RCC 7860 (cell line): ENCODE measurements around the gene PRDM5.

Experiments used
- DNase-seq: peaks from one replicate; pipeline ENCODE4 v3.0.0-alpha.2; 2015; ENCODE audit warnings: low spot score
- FAIRE-seq: peaks from 2 replicates; lab custom pipeline; 2012; peaks lifted over from hg19 to GRCh38; lab: Jason Lieb, UNC

The PRDM5 gene

DNA sequence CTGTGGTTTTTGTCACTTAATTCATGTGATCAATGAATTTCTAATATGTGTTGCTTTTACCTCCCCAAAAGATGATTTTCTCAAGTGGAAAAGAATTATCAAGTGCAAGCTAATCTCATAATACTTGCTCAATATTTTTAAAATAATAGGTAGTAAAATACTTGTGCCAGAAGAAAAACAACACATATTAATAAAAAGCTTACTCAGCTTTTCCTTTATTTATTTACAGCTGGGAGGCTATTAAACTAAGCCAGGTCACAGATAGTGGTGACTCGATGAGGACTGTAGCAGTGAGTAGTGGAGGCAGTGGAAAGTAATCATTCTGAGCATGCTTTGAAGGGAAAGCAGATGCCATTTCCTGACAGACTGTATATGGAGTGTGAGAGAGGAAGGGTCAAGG lies 96.1 kb downstream of the PRDM5 start:
- FAIRE-seq (no peak), DNase-seq (no peak)

DNA sequence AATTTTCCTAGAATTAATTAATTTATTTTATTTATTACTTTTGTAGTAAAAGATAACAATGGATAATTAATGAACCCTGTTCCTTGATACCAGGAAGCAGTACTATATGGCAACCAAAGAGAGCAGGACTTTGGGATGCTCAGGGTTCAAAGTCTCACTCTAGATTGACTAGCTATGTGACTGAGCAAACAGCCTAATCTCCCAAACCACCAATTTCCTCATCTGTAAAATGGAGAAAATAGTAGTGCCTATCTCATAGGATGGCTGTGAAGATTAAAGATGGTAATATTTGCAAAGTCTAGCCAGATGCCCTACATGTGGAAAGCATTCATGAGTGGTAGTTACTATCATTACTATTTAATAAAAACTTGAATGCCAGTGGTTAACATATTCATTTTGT lies 97.6 kb downstream of the PRDM5 start:
- FAIRE-seq (no peak), DNase-seq (no peak)

DNA sequence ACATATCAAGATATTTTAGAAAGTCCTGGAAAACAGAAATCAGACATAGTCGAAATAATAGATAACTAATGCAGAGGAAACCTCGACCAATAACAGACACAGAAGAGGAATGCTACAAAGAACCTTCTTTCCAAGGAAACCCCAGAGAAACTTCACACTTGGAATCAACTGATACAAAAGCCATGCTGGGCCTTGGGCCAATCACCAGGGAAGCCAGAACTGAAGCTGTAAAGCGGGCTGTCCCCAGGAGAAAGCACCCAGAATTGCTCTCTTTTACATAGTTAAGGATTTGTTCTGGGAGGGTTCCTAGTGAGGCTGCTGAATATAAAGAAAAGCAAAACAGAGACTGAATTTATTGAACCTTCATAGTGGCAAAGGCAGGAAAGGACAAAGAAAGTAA lies 100.5 kb downstream of the PRDM5 start:
- FAIRE-seq (no peak), DNase-seq (no peak)

DNA sequence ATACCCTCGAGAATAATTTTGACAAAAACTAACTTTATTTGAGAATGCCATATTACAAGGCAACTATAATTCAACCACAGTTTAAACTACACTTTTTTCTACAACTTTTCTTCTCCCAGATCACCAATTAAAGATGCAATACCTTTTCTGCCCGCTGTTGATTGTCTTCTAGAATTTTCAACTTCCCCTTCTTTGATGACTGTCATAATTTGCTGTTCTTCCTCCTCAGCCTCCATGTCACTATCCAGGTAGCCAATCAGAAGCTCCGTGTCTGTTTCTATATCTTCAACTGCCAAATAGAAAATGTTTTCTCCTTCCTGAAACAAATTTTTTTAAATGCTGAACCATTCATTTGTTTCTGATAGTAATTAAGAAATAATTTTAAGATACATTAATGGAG lies 101.5 kb downstream of the PRDM5 start:
- DNase-seq: no peak
- no peak for FAIRE-seq

DNA sequence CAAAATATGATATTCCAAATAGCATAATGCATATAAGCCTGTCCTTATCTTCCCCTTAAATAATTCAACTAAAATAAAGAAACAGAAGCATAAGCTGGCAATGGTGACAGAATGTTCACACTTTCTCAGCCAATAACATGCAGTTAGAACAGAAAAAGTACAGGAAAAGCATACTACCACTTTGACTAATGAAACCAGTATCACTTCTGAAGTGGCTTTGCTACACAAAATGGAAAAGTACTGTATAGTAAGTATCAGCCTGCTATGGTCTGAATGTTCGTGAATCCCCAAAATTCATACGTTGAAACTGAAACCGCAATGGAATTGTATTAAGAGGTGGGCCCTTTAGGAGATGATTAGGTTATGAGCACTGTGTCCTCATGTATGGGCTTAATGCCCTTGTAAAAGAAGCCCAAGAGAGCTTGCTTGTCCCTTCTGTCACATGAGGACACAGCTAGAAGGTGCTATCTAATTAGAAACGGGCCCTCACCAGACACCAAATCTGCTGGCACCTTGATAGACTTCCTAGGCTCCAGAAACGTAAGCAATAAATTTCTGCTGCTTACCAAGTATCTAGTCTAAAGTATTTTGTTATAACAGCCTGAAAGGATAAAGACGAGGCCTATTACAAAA lies 102.6 kb downstream of the PRDM5 start:
- FAIRE-seq: no peak
- DNase-seq: no peak

DNA sequence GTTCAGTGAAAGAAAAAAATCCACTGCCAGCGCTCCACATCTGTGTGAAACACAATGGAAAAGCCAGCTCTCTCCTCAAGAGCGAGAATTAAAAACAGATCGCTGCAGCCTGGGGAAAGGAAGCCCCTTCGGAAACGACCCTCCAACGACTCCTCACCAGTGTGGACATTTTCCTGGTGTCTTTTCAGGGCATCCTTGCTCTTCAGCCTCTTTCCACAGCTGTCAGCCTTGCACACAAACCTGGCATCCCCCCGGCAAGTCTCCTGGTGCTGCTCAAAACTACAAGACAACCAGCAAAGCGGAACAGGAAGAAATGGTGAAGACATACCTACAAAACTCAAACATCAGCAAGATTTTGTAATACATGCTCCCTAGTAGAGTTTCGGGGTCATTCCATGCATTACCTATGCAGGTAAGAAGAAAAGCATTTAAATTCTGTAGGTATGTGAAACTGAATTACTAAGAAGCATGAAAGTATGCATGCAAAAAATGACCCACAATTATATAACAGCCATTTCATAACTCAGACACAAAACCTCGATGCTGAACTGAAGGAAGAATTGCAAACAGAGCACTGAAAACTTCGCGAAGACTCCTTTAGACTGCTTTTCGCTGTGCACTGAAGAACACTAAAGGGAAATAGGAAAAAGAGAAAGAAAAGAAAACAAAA lies 106.1 kb downstream of the PRDM5 start:
- FAIRE-seq (no peak), DNase-seq (no peak)

DNA sequence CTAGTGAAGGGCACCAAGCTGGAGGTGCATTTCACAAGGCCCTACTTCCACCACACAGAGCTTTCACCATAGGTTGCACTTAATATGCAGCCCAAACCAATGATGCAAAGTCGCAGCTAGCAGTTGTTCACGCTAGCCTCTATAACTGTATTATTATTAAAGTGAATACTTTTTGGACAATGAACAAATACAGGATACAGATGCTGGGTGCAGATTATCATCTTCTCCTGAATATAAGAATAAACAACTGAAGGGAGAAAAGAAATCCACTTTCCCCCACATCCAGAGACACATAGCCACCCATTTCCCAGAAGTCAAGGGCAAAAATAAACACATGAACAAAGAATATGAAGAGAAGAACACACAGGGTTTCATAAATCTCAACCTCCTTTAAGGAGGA lies 107.2 kb downstream of the PRDM5 start:
- FAIRE-seq: no peak

DNA sequence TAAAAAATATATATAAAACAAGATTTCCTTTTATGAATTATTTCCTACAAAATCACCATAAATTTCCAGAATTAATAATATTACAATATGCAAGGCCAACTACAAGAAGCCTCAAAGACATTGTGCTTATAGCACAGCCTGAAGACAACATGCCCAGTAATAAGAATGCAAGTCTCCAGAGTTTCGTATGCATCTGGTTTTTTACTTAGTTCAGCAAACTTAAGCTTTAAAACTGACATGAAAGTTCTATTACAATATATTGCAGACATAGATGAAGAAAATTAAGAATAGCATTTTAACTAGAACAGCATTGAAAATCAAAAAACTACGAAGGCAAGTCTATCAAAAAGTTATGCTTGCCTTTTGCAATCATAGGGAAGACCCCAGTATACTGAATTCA lies 107.6 kb downstream of the PRDM5 start:
- DNase-seq (no peak), FAIRE-seq (no peak)

More for the DNA sequence above, 107.2 kb downstream of the PRDM5 start:
- no peak for DNase-seq

DNA sequence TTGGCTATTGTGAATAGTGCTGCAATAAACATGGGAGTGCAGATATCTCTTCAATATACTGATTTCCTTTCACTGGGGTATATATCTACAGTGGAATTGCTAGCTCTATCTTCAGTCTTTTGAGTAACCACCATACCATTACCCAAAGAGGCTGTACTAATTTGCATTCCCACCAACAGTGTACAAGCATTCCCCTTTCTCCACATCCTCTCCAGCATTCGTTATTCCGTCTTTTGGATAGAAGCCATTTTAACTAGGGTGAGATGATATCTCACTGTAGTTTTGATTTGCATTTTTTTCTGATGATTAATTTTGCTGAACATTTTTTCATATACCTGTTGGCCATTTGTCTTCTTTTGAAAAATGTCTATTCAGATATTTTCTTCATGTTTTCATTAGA lies 110.3 kb downstream of the PRDM5 start:
- FAIRE-seq (no peak), DNase-seq (no peak)

DNA sequence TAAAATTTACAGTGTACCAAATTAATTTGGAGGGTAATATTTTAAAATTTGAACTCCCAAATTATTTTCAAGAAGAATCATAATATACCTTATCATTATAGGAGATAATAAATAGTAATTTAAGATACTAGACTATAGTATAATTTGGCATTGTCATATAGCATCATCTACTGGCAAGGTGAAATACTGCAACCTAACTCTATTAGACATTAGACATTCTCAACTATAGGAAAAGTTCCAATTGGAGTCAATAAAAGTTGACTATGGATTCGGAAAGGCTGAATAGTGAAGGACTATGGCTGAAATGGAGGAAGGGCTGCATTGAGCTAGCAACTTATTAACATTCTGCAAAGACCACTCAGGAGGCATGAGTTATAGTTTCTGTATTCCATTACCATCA lies 113.0 kb downstream of the PRDM5 start:
- DNase-seq: no peak

DNA sequence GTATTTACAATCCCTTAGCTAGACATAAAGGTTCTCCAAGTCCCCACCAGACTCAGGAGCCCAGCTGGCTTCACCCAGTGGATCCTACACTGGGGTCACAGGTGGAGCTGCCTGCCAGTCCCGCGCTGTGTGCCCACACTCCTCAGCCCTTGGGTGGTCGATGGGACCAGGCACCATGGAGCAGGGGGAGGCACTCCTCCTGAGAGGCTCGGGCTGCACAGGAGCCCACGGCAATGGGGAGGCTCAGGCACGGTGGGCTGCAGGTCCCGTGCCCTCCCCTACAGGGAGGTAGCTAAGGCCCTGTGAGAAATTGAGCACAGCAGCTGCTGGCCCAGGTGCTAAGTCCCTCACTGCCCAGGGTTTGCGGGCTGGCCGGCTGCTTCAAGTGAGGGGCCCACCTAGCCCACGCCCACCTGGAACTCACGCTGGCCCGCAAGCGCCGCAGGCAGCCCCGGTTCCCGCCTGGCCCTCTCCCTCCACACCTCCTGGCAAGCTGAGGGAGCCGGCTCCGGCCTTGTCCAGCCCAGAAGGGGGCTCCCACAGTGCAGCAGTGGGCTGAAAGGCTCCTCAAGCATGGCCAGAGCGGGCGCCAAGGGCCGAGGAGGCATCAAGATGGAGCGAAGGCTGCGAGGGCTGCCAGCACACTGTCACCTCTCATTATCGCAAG lies 113.9 kb downstream of the PRDM5 start:
- FAIRE-seq (no peak), DNase-seq (no peak)

More for the DNA sequence above, 113.0 kb downstream of the PRDM5 start:
- no peak for FAIRE-seq

DNA sequence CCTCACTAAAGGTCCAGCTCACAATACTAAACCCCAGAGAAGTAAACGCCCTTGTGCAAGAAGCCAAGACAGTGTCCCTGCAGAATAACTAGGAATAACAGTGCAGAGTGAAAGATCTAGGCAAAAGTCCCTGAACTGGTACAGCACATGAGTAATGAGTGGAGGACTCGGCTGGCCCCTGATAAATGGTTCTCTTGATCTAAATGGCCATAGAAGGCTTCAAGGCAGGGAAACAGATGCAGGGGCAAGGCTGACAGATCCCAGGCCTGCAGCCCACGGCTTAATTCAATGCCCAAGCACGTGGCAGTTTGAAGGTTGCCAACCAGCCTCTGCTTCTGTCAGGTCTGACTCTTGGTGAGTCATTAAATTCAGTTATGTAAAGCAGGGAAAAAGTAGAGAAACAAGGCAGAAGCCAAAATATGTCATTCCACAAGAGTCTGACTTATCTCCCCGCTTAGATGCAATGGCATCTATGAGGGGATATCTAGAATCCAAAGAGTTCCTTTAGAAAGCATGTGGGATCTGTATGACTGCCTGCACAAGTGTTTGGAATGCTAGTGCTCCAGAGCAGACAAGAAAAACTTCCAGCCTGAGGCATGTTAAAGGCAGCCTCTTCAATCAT lies 121.3 kb downstream of the PRDM5 start:
- no peak for FAIRE-seq
- no peak for DNase-seq

DNA sequence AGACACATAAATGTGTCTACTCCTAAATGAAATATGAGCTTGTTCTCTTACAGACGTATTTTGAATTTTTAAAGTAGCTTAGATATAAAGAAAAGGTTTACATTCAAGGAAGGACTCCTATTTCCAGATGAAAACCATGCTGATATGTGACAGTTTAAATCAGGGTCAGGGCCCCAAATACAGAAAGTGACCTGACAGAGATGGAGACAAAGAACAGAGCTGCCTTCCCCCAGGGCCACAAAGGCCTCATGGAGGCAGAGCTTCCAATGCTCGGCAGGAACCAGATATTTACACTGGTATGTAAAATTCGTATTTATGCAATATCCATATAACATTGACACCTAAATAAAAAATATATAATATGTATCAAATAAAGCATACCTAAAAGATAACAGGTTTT lies 124.0 kb downstream of the PRDM5 start:
- FAIRE-seq (no peak), DNase-seq (no peak)

DNA sequence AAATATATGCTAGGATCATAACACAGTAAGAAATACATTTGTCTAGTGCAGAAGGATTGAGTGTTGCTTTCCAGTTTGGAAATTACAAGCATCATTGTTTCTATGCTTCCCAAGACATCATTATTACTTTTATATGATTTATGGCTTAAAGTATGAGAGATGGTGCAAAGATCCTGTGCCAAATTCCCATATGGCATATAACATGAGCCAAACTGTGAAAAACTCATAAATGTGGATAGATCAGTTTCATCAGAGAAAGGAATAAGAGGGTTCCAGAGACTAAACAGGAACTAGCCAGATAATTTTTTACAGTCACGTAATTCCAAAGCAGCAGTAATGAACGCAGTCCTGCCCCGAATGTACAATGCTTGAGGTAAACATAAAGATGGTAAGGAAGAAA lies 126.3 kb downstream of the PRDM5 start:
- DNase-seq (no peak), FAIRE-seq (no peak)

DNA sequence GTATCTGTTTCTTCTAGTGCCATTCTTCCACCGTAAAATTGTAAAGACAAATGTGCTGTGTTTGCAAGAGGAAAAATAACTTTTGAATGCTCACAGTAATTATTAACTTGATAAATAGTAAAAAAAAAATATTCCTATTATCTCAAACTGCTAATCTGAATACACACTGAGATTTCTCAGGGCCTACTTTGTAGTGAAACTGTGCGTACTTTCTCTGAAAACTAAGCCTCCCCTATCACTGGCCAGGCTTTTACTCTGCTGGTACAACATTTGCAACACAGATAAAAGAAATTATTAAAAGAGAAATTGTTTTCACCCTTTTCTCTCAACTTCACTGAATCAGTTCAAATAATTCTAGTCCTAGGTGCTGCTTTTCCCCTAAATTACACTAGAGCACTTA lies 137.3 kb downstream of the PRDM5 start:
- DNase-seq (no peak), FAIRE-seq (no peak)

DNA sequence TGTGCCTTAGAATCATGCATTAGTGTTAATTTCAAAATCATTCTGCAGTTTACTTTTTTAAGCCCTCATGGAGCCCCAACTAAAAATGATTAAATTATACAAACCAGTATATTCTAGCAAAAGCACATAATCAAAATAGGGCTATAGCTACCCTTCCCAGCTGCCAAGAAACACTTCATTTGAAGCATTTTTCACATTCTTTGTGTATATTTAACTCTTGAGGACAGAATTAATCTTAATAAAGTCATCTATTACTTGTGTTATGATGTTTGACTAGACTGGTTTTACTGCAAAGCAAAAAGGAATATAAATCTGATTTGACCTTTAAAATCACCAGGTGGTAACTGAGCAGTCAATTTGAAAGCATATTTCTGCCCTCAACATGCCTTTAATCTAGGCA lies 145.1 kb downstream of the PRDM5 start:
- no peak for DNase-seq
- no peak for FAIRE-seq

DNA sequence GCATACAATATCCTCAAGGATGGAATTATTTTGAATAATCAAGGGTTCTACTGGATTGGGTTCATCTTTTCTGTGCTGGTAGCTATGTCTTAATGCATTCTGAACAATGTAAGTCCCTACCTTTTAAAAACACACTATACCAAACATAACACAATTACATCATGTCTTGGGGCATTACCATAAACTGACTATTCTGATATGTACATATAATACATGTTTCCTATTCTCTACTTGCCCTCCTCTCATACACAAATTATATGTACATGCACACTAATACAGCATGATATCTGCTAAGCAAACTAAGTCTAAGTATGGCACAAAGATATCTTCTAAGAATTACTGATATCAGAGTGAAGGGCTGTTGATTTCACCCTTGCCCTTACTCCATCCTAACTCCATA lies 147.1 kb downstream of the PRDM5 start:
- no peak for FAIRE-seq
- no peak for DNase-seq

DNA sequence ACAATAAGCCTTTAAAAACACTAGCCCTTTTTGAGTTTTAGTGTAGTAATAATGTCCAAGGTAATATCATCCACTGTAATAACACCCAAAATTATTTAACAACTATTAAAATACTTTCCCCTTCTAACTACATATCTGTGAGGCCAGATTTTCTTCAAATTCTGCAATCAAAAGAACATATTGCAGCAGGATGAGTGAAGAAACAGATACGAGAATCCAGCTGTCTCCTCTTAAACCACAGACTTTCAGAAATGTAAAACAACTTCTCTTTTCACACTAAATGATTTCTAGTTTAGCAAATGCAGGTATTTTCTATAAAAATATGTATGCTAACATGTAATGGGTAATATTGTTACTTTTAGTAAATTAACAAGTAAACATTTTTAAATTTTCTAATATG lies 148.9 kb downstream of the PRDM5 start:
- DNase-seq (no peak), FAIRE-seq (no peak)

DNA sequence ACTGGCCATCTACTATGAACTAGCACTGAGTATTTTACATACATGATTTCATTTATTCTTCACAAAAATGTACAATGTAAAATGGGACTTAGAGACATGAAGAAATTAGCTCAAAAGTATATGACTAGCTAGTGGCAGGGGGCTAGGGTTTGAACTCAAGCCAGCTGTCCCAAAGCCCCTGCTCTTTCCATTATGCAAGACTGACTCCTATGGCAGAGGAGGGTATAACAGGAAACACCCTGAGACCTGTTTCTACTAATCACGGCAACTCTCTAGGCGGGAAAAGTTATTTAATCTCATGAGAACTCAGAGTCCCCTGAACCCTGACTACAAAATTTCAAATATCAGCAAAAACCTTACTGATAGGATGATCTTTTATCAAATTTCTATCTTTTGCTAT lies 150.6 kb downstream of the PRDM5 start:
- no peak for DNase-seq
- FAIRE-seq: no peak

DNA sequence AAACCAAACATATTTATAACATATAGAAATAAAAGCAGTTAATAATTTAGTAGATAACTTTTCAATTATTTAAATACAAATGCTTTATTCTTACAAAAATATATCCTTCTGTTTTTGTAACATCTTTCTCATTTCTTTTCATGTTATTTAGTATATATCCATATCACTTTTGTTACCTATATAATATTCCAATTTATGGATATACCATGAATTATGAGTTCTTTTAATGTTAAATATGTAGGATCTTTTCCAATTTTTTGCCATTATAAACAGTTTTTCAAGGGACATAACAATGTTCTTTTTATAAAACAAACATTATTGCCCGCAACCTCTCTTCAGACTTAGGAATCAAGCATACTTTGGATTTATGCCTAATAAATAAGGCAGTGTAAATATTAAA lies 151.6 kb downstream of the PRDM5 start:
- DNase-seq (no peak), FAIRE-seq (no peak)

DNA sequence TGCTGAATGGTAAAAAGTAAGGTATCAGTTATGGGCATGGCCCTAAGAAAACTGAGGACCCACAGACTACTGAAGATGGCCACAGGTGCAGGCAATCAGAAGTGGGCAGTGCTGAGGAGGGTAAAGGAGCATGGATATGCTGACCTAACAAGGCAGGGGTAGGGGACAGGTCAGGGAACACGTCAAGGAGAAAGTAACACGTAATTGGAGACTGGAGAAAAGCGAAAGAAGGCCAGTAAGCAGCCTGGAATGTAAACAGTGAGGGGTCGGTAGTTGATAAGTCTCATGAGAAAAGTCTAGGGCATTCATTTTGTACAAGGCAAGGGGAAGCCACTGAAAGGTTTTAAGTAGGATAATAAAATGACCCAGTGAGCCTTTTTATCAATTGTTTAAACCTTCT lies 153.3 kb downstream of the PRDM5 start:
- DNase-seq (peak; percentile 7), FAIRE-seq (no peak)

DNA sequence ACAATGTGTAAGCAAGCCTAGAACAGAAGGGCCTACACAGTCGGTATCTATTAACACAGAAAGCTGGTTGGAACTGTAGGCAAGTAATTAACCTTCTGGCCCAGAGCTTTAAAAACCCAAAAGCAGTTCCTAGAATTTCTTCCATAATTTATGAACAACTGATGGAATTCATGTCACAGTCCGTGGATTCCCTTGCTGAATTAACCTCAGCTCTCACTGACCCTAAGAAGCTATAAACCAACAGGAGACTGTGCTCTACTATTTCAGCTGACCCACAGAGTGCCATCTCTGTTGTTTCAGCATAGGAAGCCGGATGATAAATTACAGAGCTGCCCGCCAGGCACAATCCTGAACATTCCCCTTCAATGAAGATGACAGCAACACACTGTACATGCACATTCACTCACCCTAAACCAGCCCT lies 157.3 kb downstream of the PRDM5 start:
- no peak for FAIRE-seq

More for the DNA sequence above, 157.3 kb downstream of the PRDM5 start:
- DNase-seq: no peak
